A549 (cell line): ENCODE measurements around the gene DDIT3.

Experiments
- NPAS2 ChIP-seq: fragments of 250-450 bp; sonication (Bioruptor Pico); IDR thresholded peaks from 2 replicates; pipeline ENCODE4 v1.8.0; 2022; ENCODE audit warnings: mild to moderate bottlenecking, moderate library complexity, borderline replicate concordance
- PHF8 ChIP-seq: fragments of 200-600 bp; sonication (generic); IDR thresholded peaks from 2 replicates; pipeline ENCODE4 v1.6.1; 2016; ENCODE audit warnings: low read depth, mild to moderate bottlenecking, antibody characterized with exemption, moderate library complexity, borderline replicate concordance
- POLR2A ChIP-seq: IDR thresholded peaks from 2 replicates; pipeline ENCODE4 v1.6.1; 2012; ENCODE audit warnings: mild to moderate bottlenecking, low read length
- RFX5 ChIP-seq: fragments of 450-650 bp; IDR thresholded peaks from 2 replicates; pipeline ENCODE4 v1.7.1; 2014; ENCODE audit warnings: antibody characterized with exemption, mild to moderate bottlenecking, moderate library complexity

DNA sequence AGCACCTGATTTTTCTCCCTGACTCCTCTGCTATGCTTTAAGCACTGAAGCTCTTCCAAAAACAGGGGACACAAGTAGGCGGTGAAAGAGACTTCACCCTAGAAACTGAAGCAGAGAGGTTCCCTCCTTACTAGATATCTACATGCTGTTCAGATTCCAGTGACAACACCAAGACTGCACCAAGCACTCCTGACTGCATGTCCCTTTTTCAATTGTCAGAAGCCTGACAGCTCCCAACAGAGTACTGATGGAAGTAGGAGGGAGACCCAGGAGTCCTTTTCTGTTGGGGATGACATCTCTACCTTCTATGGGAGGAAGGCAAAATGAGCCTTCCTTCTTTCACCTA, 16.3 kb upstream of the DDIT3 start:
- no peak for TF ChIP-seq RFX5
- no peak for TF ChIP-seq PHF8
- no peak for TF ChIP-seq NPAS2 (CRISPR knock-in tag)
- TF ChIP-seq POLR2A, result no peak
